Prostate gland (tissue), 2 donors: ENCODE data around the gene FAM169A.

Experiments
- CTCF ChIP-seq, 4 experiments: fragments of 200-600 bp in 2 of 4; fragments of 450-650 bp in 2 of 4; sonication (generic) in 2 of 4; IDR thresholded peaks; 1 replicate in 3 of 4; 2 replicates in 1 of 4; pipeline ENCODE4 v1.5.1; 2016 to 2019; ENCODE audit warnings: antibody characterized with exemption in 4 of 4, mild to moderate bottlenecking in 2 of 4, moderate library complexity in 2 of 4
- POLR2A ChIP-seq: fragments of 450-650 bp; IDR thresholded peaks from one replicate; pipeline ENCODE4 v1.6.1; 2016; ENCODE audit warnings: antibody characterized with exemption, mild to moderate bottlenecking
- POLR2AphosphoS5 ChIP-seq: sonication (generic); formaldehyde crosslinking; IDR thresholded peaks from one replicate; pipeline ENCODE4 v1.6.1; 2017; ENCODE audit warnings: antibody characterized with exemption

DNA sequence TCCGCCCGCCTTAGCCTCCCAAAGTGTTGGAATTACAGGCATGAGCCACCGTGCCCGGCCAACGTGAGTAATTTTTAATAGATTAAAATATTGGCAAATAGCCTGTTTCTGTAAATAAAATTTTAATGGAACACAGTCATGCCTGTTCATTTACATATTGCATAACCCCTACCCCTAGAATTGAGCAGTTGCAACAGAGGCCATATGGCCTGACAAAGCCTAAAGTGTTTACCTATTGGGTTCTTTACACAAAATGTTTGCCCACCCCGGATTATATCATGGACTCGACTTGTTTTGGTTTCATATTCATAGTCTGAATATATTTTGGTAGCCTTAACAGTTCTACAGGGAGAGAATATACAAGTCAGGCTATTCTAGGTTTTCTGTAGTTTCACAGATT, 93.8 kb downstream of the FAM169A start:
- TF ChIP-seq CTCF (IDR thresholded peaks at IDR 0.05) (no peak), POLR2A (no peak), POLR2AphosphoS5 (no peak)
